D341Med (cell line): ENCODE measurements around the gene KICS2.
"Not testable (repeated sequence)": the region's sequence is repeated elsewhere in the genome, so short reads cannot be mapped to it uniquely, and the experiment has no call there.

Source experiments
- DNase-seq: peaks from one replicate; pipeline ENCODE4 v3.0.0; 2012; ENCODE audit warnings: low spot score

Gene KICS2

GRCh38 chr12:64216239-64216638, 5.9 kb downstream of the KICS2 start:
- DNase-seq, result no peak

GRCh38 chr12:64212119-64212746, 9.9 kb downstream of the KICS2 start:
- DNase-seq, result no peak

- DNase-seq, result no peak
Observed at GRCh38 chr12:64207453-64207852, 14.6 kb downstream of the KICS2 start.

GRCh38 chr12:64205542-64205941, 16.6 kb downstream of the KICS2 start:
- no peak for DNase-seq

- DNase-seq, result no peak
Observed at GRCh38 chr12:64203775-64204174, 18.3 kb downstream of the KICS2 start.

- DNase-seq, result no peak
Observed at GRCh38 chr12:64203036-64203435, 19.1 kb downstream of the KICS2 start.

GRCh38 chr12:64195841-64196240, 26.3 kb downstream of the KICS2 start:
- not testable (repeated sequence) for DNase-seq

- DNase-seq, result no peak
Observed at GRCh38 chr12:64194333-64195149, 27.6 kb downstream of the KICS2 start.

- DNase-seq, result no peak
Observed at GRCh38 chr12:64193931-64194330, 28.2 kb downstream of the KICS2 start.

GRCh38 chr12:64192644-64193444, 29.3 kb downstream of the KICS2 start:
- DNase-seq, result no peak

- no peak for DNase-seq
Observed at GRCh38 chr12:64190140-64190539, 32.0 kb downstream of the KICS2 start.

GRCh38 chr12:64189530-64189929, 32.6 kb downstream of the KICS2 start:
- no peak for DNase-seq

- no peak for DNase-seq
Observed at GRCh38 chr12:64187794-64188193, 34.3 kb downstream of the KICS2 start.

GRCh38 chr12:64187370-64187769, 34.7 kb downstream of the KICS2 start:
- no peak for DNase-seq

- DNase-seq, result no peak
Observed at GRCh38 chr12:64186789-64187188, 35.3 kb downstream of the KICS2 start.

- no peak for DNase-seq
Observed at GRCh38 chr12:64184216-64184615, 37.9 kb downstream of the KICS2 start.

GRCh38 chr12:64181430-64182291, 40.4 kb downstream of the KICS2 start:
- peak; percentile 70 for DNase-seq

- no peak for DNase-seq
Observed at GRCh38 chr12:64180951-64181350, 41.1 kb downstream of the KICS2 start.

GRCh38 chr12:64178122-64178521, 44.0 kb downstream of the KICS2 start:
- no peak for DNase-seq

- DNase-seq, result no peak
Observed at GRCh38 chr12:64177001-64177400, 45.1 kb downstream of the KICS2 start.

GRCh38 chr12:64175254-64175945, 46.7 kb downstream of the KICS2 start:
- no peak for DNase-seq
